Heart right ventricle (tissue), 16 donors: ENCODE data around the gene CSMD2. TPM values are rescaled to one million over a fixed set of nuclear protein-coding genes. Genes with fewer than 3 reads are reported as not detected.

ENCODE experiments used
- ATAC-seq, 8 donors: fragments of 200-7000 bp; cut with Tn5 transposase; one replicate each; pipeline ENCODE4 v1.9.1; 2020; ENCODE audit warnings: mild to moderate bottlenecking in 8 of 8, moderate library complexity in 8 of 8, moderate number of reproducible peaks in 1 of 8
- DNase-seq, 2 donors: peaks; one replicate each; pipeline ENCODE4 v3.0.0-alpha.2; 2020
- H3K27ac ChIP-seq, 10 donors: fragments of 200-600 bp; sonication (generic) in 2 of 10; one replicate each; pipeline versions ENCODE4 v1.5.0 to v1.8.0; 2020 to 2022; ENCODE audit warnings: mild to moderate bottlenecking in 3 of 10
- H3K27me3 ChIP-seq, 7 donors: fragments of 200-600 bp; one replicate each; pipeline ENCODE4 v1.8.0; 2021 to 2022; ENCODE audit warnings: mild to moderate bottlenecking in 2 of 7
- H3K36me3 ChIP-seq, 9 donors: fragments of 200-600 bp; sonication (generic) in 1 of 9; one replicate each; pipeline versions ENCODE4 v1.5.0 to v1.8.0; 2020 to 2022; ENCODE audit warnings: mild to moderate bottlenecking in 2 of 9
- H3K4me1 ChIP-seq, 9 donors: fragments of 200-600 bp; sonication (generic) in 1 of 9; one replicate each; pipeline versions ENCODE4 v1.5.0 to v1.8.0; 2020 to 2022; ENCODE audit warnings: mild to moderate bottlenecking in 4 of 9
- H3K4me3 ChIP-seq, 10 donors: fragments of 200-600 bp; sonication (generic) in 2 of 10; one replicate each; pipeline versions ENCODE4 v1.5.0 to v1.8.0; 2020 to 2022; ENCODE audit warnings: mild to moderate bottlenecking in 7 of 10, moderate library complexity in 2 of 10
- H3K9me3 ChIP-seq, 11 donors: fragments of 200-600 bp in 10 of 11; sonication (generic) in 2 of 11; one replicate each; pipeline versions ENCODE4 v1.5.0 to v1.8.0; 2013 to 2022; ENCODE audit warnings: mild to moderate bottlenecking in 2 of 11, control low read depth in 1 of 11, moderate library complexity in 1 of 11
- CTCF ChIP-seq, 9 donors: fragments of 200-600 bp; sonication (generic) in 2 of 9; IDR thresholded peaks; one replicate each; pipeline versions ENCODE4 v1.5.0 to v1.8.0; 2021 to 2022; ENCODE audit warnings: antibody characterized with exemption in 9 of 9, mild to moderate bottlenecking in 5 of 9, moderate library complexity in 1 of 9
- WGBS, 2 donors: extraction: QIAGEN DNeasy Blood & Tissue Kit; methylation state at CpG; one replicate each; pipeline ENCODE4 v1.1.7; 2013; ENCODE audit warnings: inconsistent platforms in 1 of 2; 5-methylcytosine and 5-hydroxymethylcytosine counted together
- intact Hi-C, 10 donors: fragments of 100-400 bp; cut with DNase I; formaldehyde crosslinking; loops; one replicate each; pipeline versions ENCODE4 v1.11.1 to v1.14.2; 2022
- polyA plus RNA-seq, 2 donors: library from polyadenylated mRNA; stranded (reverse); fragments of 200-250 nt; gene quantifications; one replicate each; pipeline ENCODE4 v1.2.3, GENCODE V29; 2013
- total RNA-seq, 10 donors: library from RNA; stranded (reverse); fragmentation: NEBNext Ultra II Directional in 3 of 10; extraction: Animal tissue kit (Norgen Biotek cat#: 25700) in 3 of 10; gene quantifications; one replicate each; pipeline versions ENCODE4 v1.2.1 to v1.2.4, GENCODE V29; 2021 to 2023
- donor health status: Arrhythmogenic right ventricular cardiomyopathy.
- donor health status: ischemic (EF 13 %, LVEDD 7.1; RV severe dilation, severe dysfunction).
- donor health status: healthy with polysubstance abuse.
- donor health status: DM: no; HTN: yes; CAD: no.
- donor health status: DM: no; HTN: no; CAD: no.
- donor health status: ischemic (EF 25% LVEDD 6.9; RV normal size, moderate dysfunction).
- donor health status: ischemic (EF 25% LVEDD 5.7; RV mildly dilated, moderate dysfunction).
- donor health status: healthy.
- donor health status: DM: yes; HTN: yes; CAD: no.
- donor health status: Ischemic cardiomyopathy.
- donor health status: ischemic (EF 35%, LVEDD 5.7; RV mildly dilated, moderate dysfunction).
- donor health status: nonischemic (EF 11% LVEDD 7.7; RV severe dilation, severe dysfunction).
- donor health status: DM: yes; HTN: yes; CAD: no.
- donor health status: PGD.
- donor health status: ischemic (EF 29% LVEDD 5.4; RV normal size, mild dysfunction).
- donor health status: nonischemic (EF 23%, LVEDD 6.1; RV moderate dilation, normal function).

Gene CSMD2
- total and polyA plus RNA-seq, 12 donors, result 0.04 to 0.97 (median 0.14) TPM; not detected in 1

GRCh38 chr1:34070201-34070836, 94.7 kb downstream of the CSMD2 start:
- 67 to 71% methylated on average over 5 of the region's 5 CpGs for WGBS, 2 donors
- TF ChIP-seq CTCF (IDR thresholded peaks at IDR 0.05), result no peak
- Histone ChIP-seq H3K9me3 (no peaks in the 10 kb centered on the region), H3K27me3 (peaks cover 0 to 12% (median 5%) of the 10 kb centered on the region in 7 donors), H3K27ac (no peak overlapping the region), H3K4me3 (no peak overlapping the region), H3K4me1 (no peaks in the 10 kb centered on the region), H3K36me3 (no peaks in the 10 kb centered on the region)
- no peak for ATAC-seq
- intact Hi-C loops, result no loop called here
- DNase-seq, result no peak

GRCh38 chr1:34066981-34067603, 97.9 kb downstream of the CSMD2 start:
- Histone ChIP-seq H3K27me3 (peaks cover 0 to 12% (median 4%) of the 10 kb centered on the region in 7 donors), H3K9me3 (no peaks in the 10 kb centered on the region), H3K4me1 (peaks cover 0 to 6% (median 0%) of the 10 kb centered on the region in 9 donors), H3K27ac (no peak overlapping the region), H3K4me3 (no peak overlapping the region), H3K36me3 (no peaks in the 10 kb centered on the region)
- WGBS, 2 donors, result 72 to 73% methylated on average over 5 of the region's 5 CpGs
- TF ChIP-seq CTCF (IDR thresholded peaks at IDR 0.05), result no peak
- no peak for DNase-seq
- intact Hi-C loops, result no loop called here
- ATAC-seq, result no peak

GRCh38 chr1:34066166-34066565, 98.9 kb downstream of the CSMD2 start:
- no peak for TF ChIP-seq CTCF (IDR thresholded peaks at IDR 0.05)
- H3K4me3 ChIP-seq, result no peak overlapping the region
- peaks cover 0 to 8% (median 3%) of the 10 kb centered on the region in 7 donors for H3K27me3 ChIP-seq
- no peaks in the 10 kb centered on the region for H3K36me3 ChIP-seq
- H3K4me1 ChIP-seq, result peaks cover 0 to 14% (median under 1%) of the 10 kb centered on the region in 9 donors
- intact Hi-C loops, result no loop called here
- H3K27ac ChIP-seq, result no peak overlapping the region
- WGBS, 2 donors, result 51 to 55% methylated on average over 6 of the region's 6 CpGs
- DNase-seq (no peak), ATAC-seq (no peak)
- H3K9me3 ChIP-seq, result no peaks in the 10 kb centered on the region

GRCh38 chr1:34065498-34065897, 99.5 kb downstream of the CSMD2 start:
- no peak for TF ChIP-seq CTCF (IDR thresholded peaks at IDR 0.05)
- WGBS, 2 donors, result 89 to 96% methylated on average over 2 of the region's 2 CpGs
- Histone ChIP-seq H3K4me1 (peaks cover 0 to 21% (median 7%) of the 10 kb centered on the region in 9 donors), H3K27me3 (peaks cover 0 to 8% (median 0%) of the 10 kb centered on the region in 7 donors), H3K27ac (no peak overlapping the region), H3K4me3 (no peak overlapping the region), H3K36me3 (no peaks in the 10 kb centered on the region), H3K9me3 (no peaks in the 10 kb centered on the region)
- ATAC-seq (no peak), DNase-seq (no peak)
- intact Hi-C loops, result no loop called here
